GM19193 (cell line): ENCODE data around the gene EPG5.

Source experiments
- POLR2A ChIP-seq: IDR thresholded peaks from 4 replicates; pipeline ENCODE4 v1.6.1; 2011; ENCODE audit not compliant: insufficient read depth, insufficient read length; ENCODE audit errors: extremely low read depth

The EPG5 gene

DNA sequence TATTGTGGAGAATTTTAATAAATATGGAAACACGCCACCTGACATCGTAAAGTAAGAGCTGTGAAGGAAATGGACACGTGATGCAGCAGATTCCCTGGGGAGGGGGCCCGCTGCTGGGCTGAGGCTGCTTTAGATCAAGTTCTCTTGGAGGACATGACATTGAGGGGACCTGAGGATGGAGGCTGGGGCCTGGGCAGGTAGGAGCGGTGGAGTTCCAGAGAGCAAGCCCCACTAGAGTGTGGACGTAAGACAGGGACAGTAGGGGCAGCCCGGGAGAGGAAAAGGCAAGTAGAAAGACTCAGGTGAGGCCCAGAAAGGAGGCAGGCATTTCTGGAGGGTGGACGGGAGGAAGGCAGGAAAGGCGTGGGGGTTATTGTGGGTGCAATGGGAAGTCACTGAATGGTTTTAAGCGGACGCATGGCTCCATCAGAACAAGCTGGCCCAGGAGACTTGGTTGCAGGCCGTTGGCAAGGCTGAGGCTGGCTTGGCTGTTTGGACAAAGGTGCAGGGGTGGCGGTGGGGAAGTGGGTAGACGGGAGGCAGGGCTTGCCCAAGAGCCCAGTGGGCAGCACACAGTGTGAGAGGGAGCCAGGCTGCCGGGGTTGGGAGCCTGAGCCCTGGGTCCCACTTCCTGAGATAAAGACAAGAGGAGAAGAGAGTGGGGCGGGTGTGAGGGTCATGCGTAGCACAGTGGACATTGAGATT is 125.9 kb downstream of the EPG5 start:
- TF ChIP-seq POLR2A = no peak

DNA sequence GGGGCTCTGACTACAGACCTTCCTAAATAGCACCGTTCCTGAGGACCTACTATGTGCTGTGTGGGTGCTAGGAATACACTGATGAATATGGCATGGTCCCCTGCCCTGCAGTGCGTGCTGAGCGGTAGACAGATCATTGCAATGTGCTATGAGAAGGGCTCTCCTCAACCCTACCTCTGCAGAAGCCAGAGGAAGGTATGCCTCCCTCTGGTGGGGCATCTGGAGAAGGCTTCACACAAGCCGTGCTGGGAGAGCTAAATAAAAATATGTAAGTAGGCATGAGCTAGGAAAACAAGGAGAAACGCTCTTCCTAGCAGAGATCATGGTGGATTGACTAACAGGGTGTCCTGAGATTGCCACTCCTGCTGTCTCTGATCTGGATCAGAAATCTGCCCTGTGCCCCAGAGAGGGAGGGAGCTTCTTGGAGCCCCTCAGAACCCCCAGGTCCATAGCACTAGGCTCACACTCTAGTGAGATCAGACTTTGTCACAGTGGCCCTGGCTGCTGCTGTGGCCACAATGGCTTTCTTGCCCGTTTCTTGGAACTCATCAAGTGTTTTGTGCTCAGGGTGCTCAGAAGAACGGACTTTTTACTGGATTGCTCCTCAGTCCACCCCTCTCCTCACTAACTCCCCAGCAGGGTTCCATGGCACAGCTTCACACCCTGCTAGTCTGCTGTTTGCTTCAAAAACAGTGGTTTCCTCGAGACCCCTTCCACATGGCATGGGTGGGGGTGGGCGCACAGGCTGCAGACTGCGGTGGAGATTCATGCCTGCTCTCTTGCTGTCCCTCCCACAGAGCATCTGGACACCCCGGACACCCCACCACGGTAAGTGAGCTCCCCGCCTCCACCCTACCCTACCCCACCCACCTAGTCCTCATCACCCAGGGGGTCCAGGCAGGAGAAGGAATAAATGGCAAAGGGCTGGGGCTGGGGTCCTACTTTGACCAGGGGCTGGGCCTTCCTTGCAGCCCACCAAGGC is 127.4 kb downstream of the EPG5 start:
- no peak for TF ChIP-seq POLR2A

DNA sequence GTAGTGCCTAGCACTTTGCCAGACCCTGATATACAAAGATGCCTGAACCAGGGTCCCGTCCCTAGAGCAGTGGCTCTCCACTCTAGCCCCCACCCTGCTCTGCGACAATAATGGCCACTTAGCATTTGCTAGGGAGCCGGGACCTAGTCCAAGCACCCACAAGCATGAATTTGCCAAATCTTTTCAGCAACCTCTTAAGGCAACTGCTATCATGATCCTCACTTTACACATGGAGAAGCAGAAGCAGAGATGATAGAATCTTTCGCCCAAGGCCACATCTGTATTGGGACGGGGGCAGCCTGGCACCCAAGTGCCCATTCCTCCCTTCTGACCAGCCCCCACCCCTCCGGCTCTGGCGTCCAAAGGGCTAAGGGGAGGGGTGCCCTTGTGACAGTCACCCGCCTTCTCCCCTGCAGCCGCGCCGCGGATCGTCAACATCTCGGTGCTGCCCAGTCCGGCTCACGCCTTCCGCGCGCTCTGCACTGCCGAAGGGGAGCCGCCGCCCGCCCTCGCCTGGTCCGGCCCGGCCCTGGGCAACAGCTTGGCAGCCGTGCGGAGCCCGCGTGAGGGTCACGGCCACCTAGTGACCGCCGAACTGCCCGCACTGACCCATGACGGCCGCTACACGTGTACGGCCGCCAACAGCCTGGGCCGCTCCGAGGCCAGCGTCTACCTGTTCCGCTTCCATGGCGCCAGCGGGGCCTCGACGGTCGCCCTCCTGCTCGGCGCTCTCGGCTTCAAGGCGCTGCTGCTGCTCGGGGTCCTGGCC is 128.6 kb downstream of the EPG5 start:
- TF ChIP-seq POLR2A = no peak

GRCh38 chr18:45837283-45838070 is 129.7 kb downstream of the EPG5 start:
- TF ChIP-seq POLR2A = no peak

- no peak for TF ChIP-seq POLR2A
Observed at GRCh38 chr18:45836242-45837205, 130.6 kb downstream of the EPG5 start.

DNA sequence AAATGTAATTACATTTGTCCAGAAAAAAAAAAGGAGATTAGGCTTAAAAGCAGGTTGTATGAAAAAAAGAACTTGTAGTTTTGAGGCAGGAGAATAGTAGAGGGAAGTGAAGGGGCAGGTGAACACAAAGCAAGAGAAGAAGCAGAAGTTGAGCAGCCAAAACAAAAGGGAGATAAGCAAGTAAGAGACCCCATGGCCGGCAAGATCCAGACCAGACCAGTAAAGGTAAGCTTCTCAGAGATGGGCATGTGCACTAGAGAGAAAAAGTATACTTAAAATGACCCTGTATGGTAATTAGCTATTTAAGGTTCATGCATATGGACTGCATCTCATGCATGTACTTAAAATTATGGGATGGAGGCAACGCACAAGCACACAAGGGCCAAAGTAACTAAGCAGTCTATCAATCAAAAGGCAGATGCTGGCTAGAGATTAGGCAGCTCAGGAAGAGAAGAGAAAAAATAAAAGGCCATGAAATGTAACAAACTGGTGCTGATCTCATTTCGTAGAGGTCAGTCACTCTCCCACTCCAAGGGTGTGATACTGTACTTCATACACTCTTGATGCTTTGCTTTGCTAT is 132.0 kb downstream of the EPG5 start:
- no peak for TF ChIP-seq POLR2A

- no peak for TF ChIP-seq POLR2A
Observed at GRCh38 chr18:45834306-45834705, 132.8 kb downstream of the EPG5 start.

GRCh38 chr18:45833846-45834245 is 133.3 kb downstream of the EPG5 start:
- no peak for TF ChIP-seq POLR2A

DNA sequence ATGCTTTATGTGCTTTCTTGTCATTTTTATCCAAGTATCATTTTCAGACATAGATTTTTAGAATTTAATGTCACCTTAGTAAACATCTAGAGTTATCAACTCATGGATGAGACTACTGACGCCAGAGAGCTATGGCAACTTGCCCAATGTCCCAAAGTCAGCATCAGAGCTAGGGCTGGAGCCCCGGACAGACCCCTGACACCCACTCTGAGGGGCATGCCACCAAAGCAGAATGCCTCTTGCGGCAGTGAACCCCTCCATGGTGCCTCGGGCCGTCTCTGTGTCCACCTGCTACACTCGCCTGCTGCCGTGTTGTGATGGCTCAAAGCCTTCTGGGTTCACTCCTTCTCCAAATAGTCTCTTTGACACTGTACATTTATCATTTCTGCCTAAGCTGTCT is 136.2 kb downstream of the EPG5 start:
- no peak for TF ChIP-seq POLR2A

- no peak for TF ChIP-seq POLR2A
Observed at GRCh38 chr18:45829855-45830254, 137.3 kb downstream of the EPG5 start.

- no peak for TF ChIP-seq POLR2A
Observed at GRCh38 chr18:45828917-45829811, 138.0 kb downstream of the EPG5 start.

- TF ChIP-seq POLR2A = no peak
Observed at GRCh38 chr18:45826084-45826483, 141.0 kb downstream of the EPG5 start.
